CD14-positive monocyte (primary cell): ENCODE data around the gene DAB2. TPM values are rescaled to one million over a fixed set of nuclear protein-coding genes. Genes with fewer than 3 reads are reported as not detected.

ENCODE experiments used
- DNase-seq, 3 donors: peaks; one replicate each; pipeline ENCODE4 v3.0.0-alpha.2; 2011 to 2022
- H2AFZ ChIP-seq: 2 replicates; pipeline ENCODE4 v1.6.0; 2012; ENCODE audit warnings: mild to moderate bottlenecking, low read depth, low read length, inconsistent platforms; ENCODE audit not compliant: insufficient read depth, poor library complexity, severe bottlenecking
- H3K27ac ChIP-seq, 2 donors: 1 replicate in 1 of 2; 2 replicates in 1 of 2; pipeline ENCODE4 v1.5.1; 2012 to 2013; ENCODE audit warnings: low read length in 2 of 2, control low read depth in 1 of 2, inconsistent platforms in 1 of 2, low read depth in 1 of 2, mild to moderate bottlenecking in 1 of 2
- H3K27me3 ChIP-seq, 2 donors: one replicate each; pipeline versions ENCODE4 v1.6.0 to v1.6.1; 2011 to 2013; ENCODE audit warnings: low read length in 2 of 2; ENCODE audit not compliant: control insufficient read depth in 2 of 2, insufficient read depth in 2 of 2
- H3K36me3 ChIP-seq, 2 donors: replicated peaks in 1 of 2; 1 replicate in 1 of 2; 2 replicates in 1 of 2; pipeline versions ENCODE4 v1.5.1 to v1.6.1; 2012 to 2013; ENCODE audit warnings: low read length in 2 of 2, control low read depth in 1 of 2, inconsistent platforms in 1 of 2, mild to moderate bottlenecking in 1 of 2; ENCODE audit not compliant: insufficient read depth in 2 of 2, control insufficient read depth in 1 of 2
- H3K4me1 ChIP-seq, 2 donors: 1 replicate in 1 of 2; 2 replicates in 1 of 2; pipeline versions ENCODE4 v1.5.1 to v1.6.1; 2012 to 2013; ENCODE audit warnings: low read length in 2 of 2, control low read depth in 1 of 2, inconsistent platforms in 1 of 2, mild to moderate bottlenecking in 1 of 2, moderate library complexity in 1 of 2; ENCODE audit not compliant: insufficient read depth in 2 of 2, control insufficient read depth in 1 of 2
- H3K4me2 ChIP-seq: replicated peaks from 2 replicates; pipeline ENCODE3; 2012; ENCODE audit warnings: low read length, moderate library complexity, mild to moderate bottlenecking; ENCODE audit not compliant: poor library complexity, severe bottlenecking; ENCODE audit errors: extremely low read depth
- H3K4me3 ChIP-seq, 3 experiments: fragments of 200-600 bp in 1 of 3; sonication (generic) in 1 of 3; replicated peaks in 1 of 3; 1 replicate in 2 of 3; 2 replicates in 1 of 3; pipeline ENCODE4 v1.5.1; 2011 to 2013; ENCODE audit warnings: low read length in 3 of 3, mild to moderate bottlenecking in 3 of 3, control low read depth in 2 of 3, low read depth in 2 of 3, inconsistent platforms in 1 of 3, moderate library complexity in 1 of 3
- H3K79me2 ChIP-seq: 2 replicates; pipeline ENCODE4 v1.6.0; 2012; ENCODE audit warnings: mild to moderate bottlenecking, control low read depth, inconsistent platforms, low read length, moderate library complexity; ENCODE audit not compliant: insufficient read depth
- H3K9ac ChIP-seq: 2 replicates; pipeline ENCODE4 v1.6.0; 2017; ENCODE audit warnings: low read length, mild to moderate bottlenecking; ENCODE audit not compliant: insufficient read depth, poor library complexity, severe bottlenecking
- H3K9me3 ChIP-seq, 2 donors: replicated peaks in 1 of 2; 1 replicate in 1 of 2; 2 replicates in 1 of 2; pipeline versions ENCODE4 v1.5.1 to v1.6.1; 2012 to 2013; ENCODE audit warnings: low read length in 2 of 2, control low read depth in 1 of 2; ENCODE audit not compliant: control insufficient read depth in 1 of 2, insufficient read depth in 1 of 2
- H4K20me1 ChIP-seq: 2 replicates; pipeline ENCODE4 v1.6.0; 2012; ENCODE audit warnings: mild to moderate bottlenecking, low read length, control low read depth, moderate library complexity; ENCODE audit not compliant: insufficient read depth
- H3K27ac Mint-ChIP-seq, 7 donors: one replicate each; pipeline ENCODE4 v1.8.0; 2020; ENCODE audit warnings: mild to moderate bottlenecking in 7 of 7, mixed read lengths in 7 of 7, moderate library complexity in 6 of 7, inconsistent platforms in 2 of 7
- H3K27me3 Mint-ChIP-seq, 3 donors: one replicate each; pipeline ENCODE4 v1.8.0; 2021 to 2022; ENCODE audit warnings: low read depth in 3 of 3, mild to moderate bottlenecking in 3 of 3, mixed read lengths in 3 of 3, moderate library complexity in 3 of 3, inconsistent platforms in 1 of 3
- H3K36me3 Mint-ChIP-seq, 2 donors: one replicate each; pipeline ENCODE4 v1.8.0; 2020; ENCODE audit warnings: mixed read lengths in 2 of 2, inconsistent platforms in 1 of 2, mild to moderate bottlenecking in 1 of 2
- H3K4me1 Mint-ChIP-seq: one replicate; pipeline ENCODE4 v1.8.0; 2020; ENCODE audit warnings: mild to moderate bottlenecking, mixed read lengths
- H3K4me3 Mint-ChIP-seq, 2 donors: one replicate each; pipeline ENCODE4 v1.8.0; 2020; ENCODE audit warnings: mild to moderate bottlenecking in 2 of 2, mixed read lengths in 2 of 2, moderate library complexity in 1 of 2
- H3K9me3 Mint-ChIP-seq, 7 donors: one replicate each; pipeline ENCODE4 v1.8.0; 2020 to 2022; ENCODE audit warnings: mixed read lengths in 7 of 7, mild to moderate bottlenecking in 6 of 7, moderate library complexity in 6 of 7, inconsistent platforms in 2 of 7
- WGBS: methylation state at CpG from one replicate; pipeline ENCODE4 v1.1.5; 2013; ENCODE audit warnings: missing lambda C conversion rate; ENCODE audit not compliant: insufficient coverage; 5-methylcytosine and 5-hydroxymethylcytosine counted together
- intact Hi-C, 2 donors: fragments of 100-400 bp; cut with micrococcal nuclease; formaldehyde crosslinking; loops; one replicate each; pipeline versions ENCODE4 v1.15.0 to v1.15.1; 2023
- polyA plus RNA-seq, 3 donors: library from polyadenylated mRNA; depleted of rRNA in 1 of 3; unstranded in 2 of 3; stranded (reverse) in 1 of 3; fragments of 300-500 nt in 2 of 3; fragments of >200 nt in 1 of 3; fragmentation: Illumina TruSeq in 2 of 3; gene quantifications; 1 replicate in 2 of 3; 2 replicates in 1 of 3; pipeline ENCODE4 v1.2.3, GENCODE V29; 2012 to 2021
- TF ChIP-seq, protein P1 (sequence below): fragments of 200-600 bp; IDR thresholded peaks from one replicate; pipeline ENCODE4 v1.8.0; 2022; ENCODE audit warnings: antibody characterized with exemption, mild to moderate bottlenecking

The DAB2 gene
- polyA plus RNA-seq, 3 donors, result 0.98 to 4.8 (median 3.0) TPM

DNA sequence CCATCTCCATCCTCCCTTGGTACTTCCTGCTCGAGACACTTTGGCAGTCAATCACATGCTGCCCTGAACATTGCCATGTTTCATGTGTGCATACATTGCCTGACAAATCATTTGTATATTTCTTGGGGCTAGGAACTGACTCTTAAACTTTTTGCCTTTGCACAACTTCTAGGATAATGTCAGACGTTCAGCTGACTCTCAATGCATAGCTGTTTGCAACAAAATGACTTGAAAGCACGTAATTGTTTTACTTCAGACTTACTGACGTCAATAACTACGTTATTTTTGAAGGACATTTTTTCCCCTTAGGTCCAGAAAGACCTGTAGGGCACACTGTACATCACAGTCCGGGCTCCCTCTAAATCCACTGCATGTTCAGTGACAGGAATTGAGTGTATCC lies 37.4 kb upstream of the DAB2 start:
- Histone ChIP-seq H3K9me3 (no peaks in the 10 kb centered on the region), H3K27ac (no peak overlapping the region), H3K79me2 (no peaks in the 10 kb centered on the region), H4K20me1 (no peaks in the 10 kb centered on the region), H3K36me3 (no peaks in the 10 kb centered on the region), H3K9ac (no peak overlapping the region), H3K4me3 (no peak overlapping the region), H3K4me2 (no peak overlapping the region), H2AFZ (no peak overlapping the region), H3K4me1 (peaks cover 39 to 45% of the 10 kb centered on the region in 2 donors), H3K27me3 (no peaks in the 10 kb centered on the region)
- Mint-ChIP-seq H3K4me3 (no peak overlapping the region), H3K27me3 (peaks cover 0 to 5% (median 0%) of the 10 kb centered on the region in 3 donors), H3K9me3 (peaks cover 0 to 1% (median 0%) of the 10 kb centered on the region in 7 donors), H3K27ac (peak overlapping the region in 1 of 7 donors; percentile 50), H3K36me3 (peaks cover 6 to 7% of the 10 kb centered on the region in 2 donors), H3K4me1 (peaks cover 40% of the 10 kb centered on the region)
- no peak for DNase-seq
- WGBS, result 94% methylated on average over 3 of the region's 6 CpGs
- TF ChIP-seq, protein P1, sequence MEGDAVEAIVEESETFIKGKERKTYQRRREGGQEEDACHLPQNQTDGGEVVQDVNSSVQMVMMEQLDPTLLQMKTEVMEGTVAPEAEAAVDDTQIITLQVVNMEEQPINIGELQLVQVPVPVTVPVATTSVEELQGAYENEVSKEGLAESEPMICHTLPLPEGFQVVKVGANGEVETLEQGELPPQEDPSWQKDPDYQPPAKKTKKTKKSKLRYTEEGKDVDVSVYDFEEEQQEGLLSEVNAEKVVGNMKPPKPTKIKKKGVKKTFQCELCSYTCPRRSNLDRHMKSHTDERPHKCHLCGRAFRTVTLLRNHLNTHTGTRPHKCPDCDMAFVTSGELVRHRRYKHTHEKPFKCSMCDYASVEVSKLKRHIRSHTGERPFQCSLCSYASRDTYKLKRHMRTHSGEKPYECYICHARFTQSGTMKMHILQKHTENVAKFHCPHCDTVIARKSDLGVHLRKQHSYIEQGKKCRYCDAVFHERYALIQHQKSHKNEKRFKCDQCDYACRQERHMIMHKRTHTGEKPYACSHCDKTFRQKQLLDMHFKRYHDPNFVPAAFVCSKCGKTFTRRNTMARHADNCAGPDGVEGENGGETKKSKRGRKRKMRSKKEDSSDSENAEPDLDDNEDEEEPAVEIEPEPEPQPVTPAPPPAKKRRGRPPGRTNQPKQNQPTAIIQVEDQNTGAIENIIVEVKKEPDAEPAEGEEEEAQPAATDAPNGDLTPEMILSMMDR, result no peak
- intact Hi-C loops, result loop anchor here in 1 of 2 donors (10.0 kb wide), 2 partner anchors 47 to 83 kb away; no protein-coding TSS in a partner anchor

DNA sequence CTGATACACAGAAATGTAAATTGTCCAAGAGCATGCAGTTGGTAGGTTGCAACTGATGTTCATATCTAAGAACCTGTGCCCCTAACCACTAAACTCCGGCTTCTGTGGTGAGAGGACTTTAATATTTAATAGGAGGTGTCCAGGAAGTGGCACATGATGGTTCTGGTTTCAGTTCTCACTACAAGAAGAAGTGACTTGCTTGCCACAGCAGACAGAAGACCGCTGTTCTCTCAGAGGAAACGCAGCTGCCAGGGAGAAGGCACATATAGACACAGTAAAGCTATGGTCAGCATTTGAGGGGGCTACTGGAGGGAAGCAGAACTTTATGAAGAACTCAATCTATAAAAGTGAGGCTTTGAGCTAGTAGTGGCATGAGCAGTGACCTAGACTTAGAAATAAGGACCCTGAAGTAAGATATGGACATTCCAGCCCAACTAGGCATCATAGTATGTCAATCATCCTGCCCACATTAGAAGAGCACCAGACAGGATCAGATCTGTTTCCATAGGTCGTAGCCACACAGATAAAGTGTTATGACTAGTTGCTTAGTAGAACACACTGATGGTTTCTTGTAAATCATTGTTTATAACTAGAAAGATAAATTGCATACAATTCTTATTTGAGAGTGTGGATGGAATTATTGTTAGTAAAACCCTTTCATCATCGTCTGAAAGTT lies 36.4 kb upstream of the DAB2 start:
- peaks cover 6 to 7% of the 10 kb centered on the region in 2 donors for H3K36me3 Mint-ChIP-seq
- peaks cover 0 to 1% (median 0%) of the 10 kb centered on the region in 7 donors for H3K9me3 Mint-ChIP-seq
- H3K27me3 Mint-ChIP-seq, result peaks cover 0 to 5% (median 2%) of the 10 kb centered on the region in 3 donors
- H3K27me3 ChIP-seq, result no peaks in the 10 kb centered on the region
- no peaks in the 10 kb centered on the region for H4K20me1 ChIP-seq
- H3K9me3 ChIP-seq, result no peaks in the 10 kb centered on the region
- WGBS, result 0% methylated on average over 1 of the region's 5 CpGs
- no peaks in the 10 kb centered on the region for H3K79me2 ChIP-seq
- H3K4me1 Mint-ChIP-seq, result peaks cover 37% of the 10 kb centered on the region
- H3K9ac ChIP-seq, result no peak overlapping the region
- peaks cover 35 to 40% of the 10 kb centered on the region in 2 donors for H3K4me1 ChIP-seq
- peak overlapping the region in 1 of 3 experiments; percentile 35 for H3K4me3 ChIP-seq
- H3K27ac ChIP-seq, result peak overlapping the region in 1 of 2 donors; percentile 65
- TF ChIP-seq, protein P1, result no peak
- H2AFZ ChIP-seq, result peak overlapping the region; percentile 57
- peak overlapping the region; percentile 59 for H3K4me2 ChIP-seq
- no peaks in the 10 kb centered on the region for H3K36me3 ChIP-seq
- DNase-seq, result peak; percentile 57 to 77 (median 68)
- H3K4me3 Mint-ChIP-seq, result peak overlapping the region; percentile 31 to 75
- intact Hi-C loops, result loop anchor here in 1 of 2 donors (10.0 kb wide), 2 partner anchors 46 to 84 kb away; no protein-coding TSS in a partner anchor
- H3K27ac Mint-ChIP-seq, result peak overlapping the region; percentile 64 to 91 (median 85)
